ENCODE measurements around the gene PALD1. TPM values are rescaled to one million over a fixed set of nuclear protein-coding genes. Genes with fewer than 3 reads are reported as not detected.

Gene PALD1
- total and polyA plus RNA-seq, 2 of the 4 experiments (the other 2 are of a cell fraction): 0.12 to 0.18 TPM

GRCh38 chr10:70601746-70602145, 123.2 kb downstream of the PALD1 start:
- no peak overlapping the region for H3K18ac ChIP-seq (ENCODE audit: low read depth, low read length)

More at GRCh38 chr10:70601746-70602145, 123.2 kb downstream of the PALD1 start:
- no peak overlapping the region for H4K5ac ChIP-seq (ENCODE audit: low read depth, low read length)
- H2AK5ac ChIP-seq (ENCODE audit: low read depth, low read length): no peak overlapping the region
- in situ Hi-C loops (cut with MboI; ENCODE audit: low sequenced_read_pairs): no loop called here
- TF ChIP-seq BHLHE40 (IDR thresholded peaks at IDR 0.05; ENCODE audit: low read depth, low read length): no peak
- TF ChIP-seq SMC3 (IDR thresholded peaks at IDR 0.05; ENCODE audit: low read depth, low read length): no peak
- TF ChIP-seq, protein P1, sequence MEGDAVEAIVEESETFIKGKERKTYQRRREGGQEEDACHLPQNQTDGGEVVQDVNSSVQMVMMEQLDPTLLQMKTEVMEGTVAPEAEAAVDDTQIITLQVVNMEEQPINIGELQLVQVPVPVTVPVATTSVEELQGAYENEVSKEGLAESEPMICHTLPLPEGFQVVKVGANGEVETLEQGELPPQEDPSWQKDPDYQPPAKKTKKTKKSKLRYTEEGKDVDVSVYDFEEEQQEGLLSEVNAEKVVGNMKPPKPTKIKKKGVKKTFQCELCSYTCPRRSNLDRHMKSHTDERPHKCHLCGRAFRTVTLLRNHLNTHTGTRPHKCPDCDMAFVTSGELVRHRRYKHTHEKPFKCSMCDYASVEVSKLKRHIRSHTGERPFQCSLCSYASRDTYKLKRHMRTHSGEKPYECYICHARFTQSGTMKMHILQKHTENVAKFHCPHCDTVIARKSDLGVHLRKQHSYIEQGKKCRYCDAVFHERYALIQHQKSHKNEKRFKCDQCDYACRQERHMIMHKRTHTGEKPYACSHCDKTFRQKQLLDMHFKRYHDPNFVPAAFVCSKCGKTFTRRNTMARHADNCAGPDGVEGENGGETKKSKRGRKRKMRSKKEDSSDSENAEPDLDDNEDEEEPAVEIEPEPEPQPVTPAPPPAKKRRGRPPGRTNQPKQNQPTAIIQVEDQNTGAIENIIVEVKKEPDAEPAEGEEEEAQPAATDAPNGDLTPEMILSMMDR (conservative IDR thresholded peaks at IDR 0.05; ENCODE audit: low read depth, low read length): no peak
- no peak for TF ChIP-seq POLR2A (IDR thresholded peaks at IDR 0.05; ENCODE audit: low read depth, low read length)
- H3K4me2 ChIP-seq (ENCODE audit: low read depth, low read length): no peak overlapping the region
- WGBS, 2 experiments (ENCODE audit: extremely low coverage in 2 of 2, insufficient read length in 1 of 2): no CpG with 5 or more reads among the region's 5 CpGs
- H3K56ac ChIP-seq (ENCODE audit: extremely low read depth, insufficient read depth, low read length): no peak overlapping the region
- no peak for ATAC-seq (ENCODE audit: low read depth)
- no peak overlapping the region for H3K9ac ChIP-seq (ENCODE audit: low read depth, low read length)
- peaks cover under 1% of the 10 kb centered on the region; the same call in 1 of the 2 replicates for H3K9me3 ChIP-seq (ENCODE audit: control insufficient read depth, insufficient read depth, low read length)
- intact Hi-C loops (cut with micrococcal nuclease): no loop called here
- H2BK5ac ChIP-seq (ENCODE audit: low read depth, low read length, poor library complexity, severe bottlenecking): no peak overlapping the region
- ChIA-PET POLR2A (ENCODE audit: unreplicated experiment) (no interaction called here), CTCF (interaction anchor here (0.6 kb wide), 2 partner anchors 14 to 43 kb away, joined by 4 to 5 read pairs; no protein-coding TSS in a partner anchor)
- dilution Hi-C loops (cut with HindIII; ENCODE audit: low sequenced_read_pairs, unreplicated experiment): no loop called here
- no peaks in the 10 kb centered on the region for H4K20me1 ChIP-seq (ENCODE audit: insufficient read depth, low read length)
- H3K23ac ChIP-seq (ENCODE audit: low read depth, low read length): no peak overlapping the region
- no peak overlapping the region for H2BK120ac ChIP-seq (ENCODE audit: low read depth, low read length)
- no peak overlapping the region for H3K4ac ChIP-seq (ENCODE audit: low read depth, low read length)
- no peak overlapping the region for H2AK9ac ChIP-seq (replicated peaks; ENCODE audit: low read depth, low read length, poor library complexity)
- no peak overlapping the region for H2BK20ac ChIP-seq (ENCODE audit: low read depth, low read length)
- no peak overlapping the region for H2AFZ ChIP-seq (replicated peaks; ENCODE audit: low read length, poor library complexity)
- no peak overlapping the region for H4K8ac ChIP-seq (ENCODE audit: low read depth in 2 of 2, low read length in 2 of 2)
- H3K4me3 ChIP-seq (ENCODE audit: insufficient read depth, low read depth, low read length): no peak overlapping the region
- H3K79me1 ChIP-seq (ENCODE audit: low read depth in 1 of 2, low read length in 2 of 2): no peaks in the 10 kb centered on the region
- BruUV-seq (replicated peaks): no TSS peak
- H3K14ac ChIP-seq (replicated peaks; ENCODE audit: low read depth, low read length): no peak overlapping the region
- no peak overlapping the region for H3K27ac ChIP-seq (ENCODE audit: insufficient read depth, low read length)
- no peak overlapping the region for H4K91ac ChIP-seq (ENCODE audit: insufficient read depth, low read depth, low read length)
- no peaks in the 10 kb centered on the region for H3K9me1 ChIP-seq (ENCODE audit: insufficient read depth, low read length)
- no peaks in the 10 kb centered on the region for H3K36me3 ChIP-seq (ENCODE audit: control insufficient read depth, insufficient read depth, low read length)
- no peaks in the 10 kb centered on the region for H3K4me1 ChIP-seq (ENCODE audit: control insufficient read depth, insufficient read depth, low read length)
- no peak for DNase-seq
- no peak overlapping the region for H2BK15ac ChIP-seq (ENCODE audit: low read depth, low read length)
- H3K27me3 ChIP-seq (ENCODE audit: control insufficient read depth, insufficient read depth, low read length): peaks cover 16% of the 10 kb centered on the region

Measured in IMR-90 (cell line).